ENCODE measurements around the gene BTBD19. TPM values are rescaled to one million over a fixed set of nuclear protein-coding genes. Genes with fewer than 3 reads are reported as not detected.

BTBD19 gene
- total RNA-seq, 1 experiment from 2014 or later = 11.6 TPM

- ChIA-PET POLR2A (no interaction called here), CTCF (no interaction called here), RAD21 (ENCODE audit: low non-redundant PET in 1 of 2, low total read pairs in 2 of 2, uncharacterized antibody in 2 of 2, unreplicated experiment in 2 of 2) (no interaction called here)
- no peaks in the 10 kb centered on the region for H3K36me3 ChIP-seq (ENCODE audit: control insufficient read depth in 1 of 2, insufficient read depth in 2 of 2, low read length in 2 of 2)
- H3K9me2 ChIP-seq (ENCODE audit: insufficient read depth) = no peaks in the 10 kb centered on the region
- H3K4me2 ChIP-seq (ENCODE audit: low read length) = no peak overlapping the region
- H3K27ac ChIP-seq (ENCODE audit: low read depth, low read length) = no peak overlapping the region
- no peak for TF ChIP-seq SIN3A (IDR thresholded peaks at IDR 0.05; ENCODE audit: low read depth)
- TF ChIP-seq FOSL1 (IDR thresholded peaks at IDR 0.05; ENCODE audit: low read depth) = no peak
- no peak for TF ChIP-seq CBX3 (IDR thresholded peaks at IDR 0.05; ENCODE audit: low read depth)
- no peak for TF ChIP-seq JUND (IDR thresholded peaks at IDR 0.05)
- no peak for TF ChIP-seq SP1 (IDR thresholded peaks at IDR 0.05; ENCODE audit: low read depth)
- no peak for TF ChIP-seq POLR2A (IDR thresholded peaks at IDR 0.05; ENCODE audit: borderline replicate concordance, extremely low read depth, insufficient read depth, insufficient read length)
- TF ChIP-seq ZFX (IDR thresholded peaks at IDR 0.05) = no peak
- TF ChIP-seq TCF7L2 (IDR thresholded peaks at IDR 0.05; ENCODE audit: borderline replicate concordance, extremely low read depth, insufficient read depth, insufficient read length) = no peak
- TF ChIP-seq CEBPB (IDR thresholded peaks at IDR 0.05; ENCODE audit: low read depth) = no peak
- no peak for TF ChIP-seq ATF3 (IDR thresholded peaks at IDR 0.05)
- no peak for TF ChIP-seq MAX (IDR thresholded peaks at IDR 0.05)
- no peak for TF ChIP-seq POLR2AphosphoS5 (IDR thresholded peaks at IDR 0.05; ENCODE audit: low read depth, low read length)
- no peak for TF ChIP-seq ELF1 (IDR thresholded peaks at IDR 0.05; ENCODE audit: borderline replicate concordance, low read depth)
- no peak for TF ChIP-seq EGR1 (IDR thresholded peaks at IDR 0.05; ENCODE audit: low read depth)
- no peak for TF ChIP-seq CTCF (IDR thresholded peaks at IDR 0.05 in 2 of 3, conservative IDR thresholded peaks at IDR 0.05 in 1 of 3; ENCODE audit: borderline replicate concordance in 1 of 3, insufficient read depth in 1 of 3, low read depth in 2 of 3, low read length in 2 of 3)
- no peak for TF ChIP-seq ZBTB33 (IDR thresholded peaks at IDR 0.05; ENCODE audit: extremely low read depth, insufficient replicate concordance, low read length)
- peaks cover 0 to 10% of the 10 kb centered on the region in 2 experiments; a peak in 1 of 4 replicates for H3K4me1 ChIP-seq (ENCODE audit: control insufficient read depth in 1 of 2, insufficient read depth in 2 of 2, low read length in 2 of 2)
- no peak overlapping the region for H3K9ac ChIP-seq (ENCODE audit: low read length)
- no peak overlapping the region for H2AFZ ChIP-seq (ENCODE audit: low read depth, low read length, poor library complexity, severe bottlenecking)
- intact Hi-C loops (cut with micrococcal nuclease) = loop anchor here (5.0 kb wide), 1 partner anchor 173 kb away; the partner anchor contains the start of genes HECTD3 and UROD
- no TSS peak for BruUV-seq (replicated peaks)
- H3K27me3 ChIP-seq (ENCODE audit: insufficient read depth, low read length) = no peaks in the 10 kb centered on the region
- ATAC-seq = no peak
- no peaks in the 10 kb centered on the region for H3K9me3 ChIP-seq (ENCODE audit: control insufficient read depth in 1 of 2, insufficient read depth in 1 of 2, low read depth in 1 of 2, low read length in 2 of 2)
- no peaks in the 10 kb centered on the region for H3K79me2 ChIP-seq (ENCODE audit: insufficient read depth, low read length)
- DNase-seq (ENCODE audit: low read depth, low spot score) = no peak
- H4K20me1 ChIP-seq (ENCODE audit: insufficient read depth) = no peaks in the 10 kb centered on the region
- no peak overlapping the region for H3K4me3 ChIP-seq (replicated peaks in 1 of 2; ENCODE audit: low read depth in 1 of 2, low read length in 2 of 2)
These were observed 31.3 kb downstream of the BTBD19 start for GRCh38 chr1:44839576-44839975.

Data from HCT116 (cell line).